ENCODE results near the gene ECSIT. TPM values are rescaled to one million over a fixed set of nuclear protein-coding genes. Genes with fewer than 3 reads are reported as not detected.

The ECSIT gene
- polyA plus RNA-seq, 1 of the 3 experiments (the other 2 are of a cell fraction), result 43.8 TPM

- ChIA-PET CTCF (interaction anchor here (1.1 to 1.6 kb wide), 2 partner anchors 20 to 58 kb away, joined by 3 read pairs; no protein-coding TSS in a partner anchor), POLR2A (no interaction called here)
- TF ChIP-seq TCF12 (IDR thresholded peaks at IDR 0.05) (no peak), MXI1 (IDR thresholded peaks at IDR 0.05; ENCODE audit: low read depth, low read length) (no peak), CHD2 (IDR thresholded peaks at IDR 0.05; ENCODE audit: low read length, partially characterized antibody) (no peak), GATA2 (CRISPR knock-in tag; IDR thresholded peaks at IDR 0.05) (no peak), ZBTB33 (IDR thresholded peaks at IDR 0.05; ENCODE audit: borderline replicate concordance, low read depth) (no peak), JUND (IDR thresholded peaks at IDR 0.05) (no peak), MAX (IDR thresholded peaks at IDR 0.05; ENCODE audit: low read depth) (no peak), EZH2phosphoT487 (IDR thresholded peaks at IDR 0.05; ENCODE audit: borderline replicate concordance, low read depth) (no peak), CTCF (IDR thresholded peaks at IDR 0.05) (no peak), ELF1 (IDR thresholded peaks at IDR 0.05) (no peak)
- Histone ChIP-seq H3K27me3 (ENCODE audit: insufficient read depth) (no peaks in the 10 kb centered on the region), H3K4me2 (no peak overlapping the region), H3K4me3 (ENCODE audit: low read depth in 2 of 2, low read length in 1 of 2) (no peak overlapping the region), H3K79me2 (ENCODE audit: insufficient read depth) (no peaks in the 10 kb centered on the region), H3K9me2 (no peaks in the 10 kb centered on the region), H3K9me3 (no peaks in the 10 kb centered on the region), H3K4me1 (ENCODE audit: control insufficient read depth in 1 of 2, insufficient read depth in 2 of 2, low read depth in 1 of 2, low read length in 1 of 2) (peaks cover 2 to 11% of the 10 kb centered on the region in 2 experiments; a peak in 2 of 4 replicates), H4K20me1 (ENCODE audit: insufficient read depth) (no peaks in the 10 kb centered on the region), H3F3A (replicated peaks; ENCODE audit: insufficient read depth) (no peaks in the 10 kb centered on the region), H2AFZ (ENCODE audit: low read depth) (no peak overlapping the region), H3K36me3 (replicated peaks in 1 of 2; ENCODE audit: control insufficient read depth in 1 of 2, insufficient read depth in 2 of 2, low read length in 1 of 2) (no peaks in the 10 kb centered on the region), H3K9ac (no peak overlapping the region), H3K27ac (ENCODE audit: low read depth in 2 of 2, low read length in 1 of 2) (no peak overlapping the region)
- WGBS (ENCODE audit: low lambda C conversion rate), result 93% methylated on average over 3 of the region's 5 CpGs
- DNase-seq, result no peak
Observed at GRCh38 chr19:11540645-11541044, 11.7 kb upstream of the ECSIT start.

GRCh38 chr19:11539495-11540365, 10.8 kb upstream of the ECSIT start:
- peaks cover 7 to 13% of the 10 kb centered on the region in 2 experiments; a peak in 2 of 4 replicates for H3K4me1 ChIP-seq (ENCODE audit: control insufficient read depth in 1 of 2, insufficient read depth in 2 of 2, low read depth in 1 of 2, low read length in 1 of 2)
- no peak overlapping the region for H3K9ac ChIP-seq
- no peaks in the 10 kb centered on the region for H3K9me3 ChIP-seq
- H3K36me3 ChIP-seq (replicated peaks in 1 of 2; ENCODE audit: control insufficient read depth in 1 of 2, insufficient read depth in 2 of 2, low read length in 1 of 2), result no peaks in the 10 kb centered on the region
- H3K4me2 ChIP-seq, result no peak overlapping the region
- TF ChIP-seq MXI1 (IDR thresholded peaks at IDR 0.05; ENCODE audit: low read depth, low read length) (no peak), SIN3A (IDR thresholded peaks at IDR 0.05; ENCODE audit: borderline replicate concordance, low read depth, low read length) (no peak), USF1 (IDR thresholded peaks at IDR 0.05; ENCODE audit: borderline replicate concordance, low read depth) (no peak), FOXJ3 (CRISPR knock-in tag; IDR thresholded peaks at IDR 0.05) (no peak), RFX5 (IDR thresholded peaks at IDR 0.05; ENCODE audit: low read length) (no peak), TCF12 (IDR thresholded peaks at IDR 0.05) (no peak), CHD2 (IDR thresholded peaks at IDR 0.05; ENCODE audit: low read length, partially characterized antibody) (no peak)
- H3F3A ChIP-seq (replicated peaks; ENCODE audit: insufficient read depth), result no peaks in the 10 kb centered on the region
- H2AFZ ChIP-seq (ENCODE audit: low read depth), result no peak overlapping the region
- WGBS (ENCODE audit: low lambda C conversion rate), result 25% methylated on average over 21 of the region's 36 CpGs
- H3K79me2 ChIP-seq (ENCODE audit: insufficient read depth), result no peaks in the 10 kb centered on the region
- ChIA-PET POLR2A (interaction anchor here (0.7 kb wide), 1 partner anchor 10 kb away, joined by 3 read pairs; the partner anchor contains the start of gene ECSIT), CTCF (interaction anchor here (0.7 to 1.8 kb wide), 4 partner anchors 9 to 57 kb away, joined by 3 to 6 read pairs (median 3); partner anchors contain the start of gene ELOF1)
- no peaks in the 10 kb centered on the region for H4K20me1 ChIP-seq (ENCODE audit: insufficient read depth)
- no peak overlapping the region; a peak in 1 of 4 replicates for H3K27ac ChIP-seq (ENCODE audit: low read depth in 2 of 2, low read length in 1 of 2)
- H3K4me3 ChIP-seq (ENCODE audit: low read depth in 2 of 2, low read length in 1 of 2), result no peak overlapping the region; a peak in 1 of 4 replicates
- DNase-seq, result peak; percentile 83
- H3K9me2 ChIP-seq, result no peaks in the 10 kb centered on the region
- no peaks in the 10 kb centered on the region for H3K27me3 ChIP-seq (ENCODE audit: insufficient read depth)

All from SK-N-SH (cell line).